ENCODE measurements around the gene ERCC1.
A peak's percentile ranks its signal among the peaks of the same experiment; 100 is the strongest.

ERCC1 gene

GRCh38 chr19:45469945-45470761, 46.4 kb upstream of the ERCC1 start:
- 63% methylated on average over 11 of the region's 33 CpGs for WGBS (ENCODE audit: insufficient coverage)
- peak in 2 of 3 donors; percentile 53 to 61 for DNase-seq

GRCh38 chr19:45469132-45469944, 45.6 kb upstream of the ERCC1 start:
- peaks cover 0 to 34% (median 33%) of the 10 kb centered on the region in 4 experiments for H3K4me1 ChIP-seq (ENCODE audit: control extremely low read depth in 1 of 4, control insufficient read depth in 4 of 4, insufficient read depth in 4 of 4, low read length in 3 of 4)
- H3K27me3 ChIP-seq (replicated peaks in 2 of 5; ENCODE audit: control insufficient read depth in 4 of 5, insufficient read depth in 5 of 5, low read length in 4 of 5), result peaks cover 0 to 53% (median 21%) of the 10 kb centered on the region in 5 experiments
- H3K9me3 ChIP-seq (ENCODE audit: control extremely low read depth in 1 of 5, control insufficient read depth in 4 of 5, insufficient read depth in 2 of 5, low read depth in 1 of 5, low read length in 4 of 5), result no peaks in the 10 kb centered on the region
- H3K4me3 ChIP-seq (ENCODE audit: control insufficient read depth in 1 of 7, extremely low read depth in 1 of 7, insufficient read depth in 4 of 7, low read depth in 2 of 7, low read length in 6 of 7), result peak overlapping the region; percentile 72 to 100 (median 97)
- H3K36me3 ChIP-seq (ENCODE audit: control insufficient read depth in 4 of 4, insufficient read depth in 4 of 4, low read length in 3 of 4), result peaks cover 0 to 45% (median 12%) of the 10 kb centered on the region in 4 experiments
- DNase-seq, result peak; percentile 81 to 89 (median 87)
- H3K27ac ChIP-seq (ENCODE audit: insufficient read depth in 1 of 2, low read depth in 1 of 2, low read length in 2 of 2, poor library complexity in 1 of 2, severe bottlenecking in 2 of 2), result peak overlapping the region; percentile 88 to 97
- CTCF ChIA-PET, result interaction anchor here (1.7 to 9.3 kb wide), 4 partner anchors 9 to 29 kb away, joined by 7 to 75 read pairs (median 47); no protein-coding TSS in a partner anchor
- POLR2A ChIA-PET, result interaction anchor here (1.0 to 4.7 kb wide), 7 partner anchors 9 to 29 kb away, joined by 3 to 54 read pairs (median 4); no protein-coding TSS in a partner anchor
- under 1% methylated on average over 53 of the region's 66 CpGs for WGBS (ENCODE audit: insufficient coverage)

More at GRCh38 chr19:45469945-45470761, 46.4 kb upstream of the ERCC1 start:
- peaks cover 0 to 34% (median 33%) of the 10 kb centered on the region in 4 experiments for H3K4me1 ChIP-seq (ENCODE audit: control extremely low read depth in 1 of 4, control insufficient read depth in 4 of 4, insufficient read depth in 4 of 4, low read length in 3 of 4)
- peak overlapping the region; percentile 88 to 97 for H3K27ac ChIP-seq (ENCODE audit: insufficient read depth in 1 of 2, low read depth in 1 of 2, low read length in 2 of 2, poor library complexity in 1 of 2, severe bottlenecking in 2 of 2)
- CTCF ChIA-PET, result interaction anchor here (1.7 to 13.7 kb wide), 5 partner anchors 8 to 34 kb away, joined by 7 to 289 read pairs (median 52); no protein-coding TSS in a partner anchor
- no peaks in the 10 kb centered on the region for H3K9me3 ChIP-seq (ENCODE audit: control extremely low read depth in 1 of 5, control insufficient read depth in 4 of 5, insufficient read depth in 2 of 5, low read depth in 1 of 5, low read length in 4 of 5)
- peaks cover 0 to 45% (median 12%) of the 10 kb centered on the region in 4 experiments for H3K36me3 ChIP-seq (ENCODE audit: control insufficient read depth in 4 of 4, insufficient read depth in 4 of 4, low read length in 3 of 4)
- POLR2A ChIA-PET, result interaction anchor here (1.0 to 4.7 kb wide), 4 partner anchors 14 to 30 kb away, joined by 4 to 54 read pairs (median 24); no protein-coding TSS in a partner anchor
- H3K4me3 ChIP-seq (ENCODE audit: control insufficient read depth in 1 of 7, extremely low read depth in 1 of 7, insufficient read depth in 4 of 7, low read depth in 2 of 7, low read length in 6 of 7), result peak overlapping the region; percentile 72 to 100 (median 97)
- peaks cover 0 to 60% (median 26%) of the 10 kb centered on the region in 5 experiments for H3K27me3 ChIP-seq (replicated peaks in 2 of 5; ENCODE audit: control insufficient read depth in 4 of 5, insufficient read depth in 5 of 5, low read length in 4 of 5)

GRCh38 chr19:45468803-45469131, 45.0 kb upstream of the ERCC1 start:
- CTCF ChIA-PET, result interaction anchor here (1.7 to 9.3 kb wide), 4 partner anchors 10 to 29 kb away, joined by 7 to 75 read pairs (median 47); no protein-coding TSS in a partner anchor
- POLR2A ChIA-PET, result interaction anchor here (1.0 to 4.7 kb wide), 8 partner anchors 10 to 208 kb away, joined by 3 to 54 read pairs (median 6); no protein-coding TSS in a partner anchor
- Histone ChIP-seq H3K27me3 (replicated peaks in 2 of 5; ENCODE audit: control insufficient read depth in 4 of 5, insufficient read depth in 5 of 5, low read length in 4 of 5) (peaks cover 0 to 50% (median 18%) of the 10 kb centered on the region in 5 experiments), H3K4me3 (ENCODE audit: control insufficient read depth in 1 of 7, extremely low read depth in 1 of 7, insufficient read depth in 4 of 7, low read depth in 2 of 7, low read length in 6 of 7) (peak overlapping the region; percentile 72 to 100 (median 97)), H3K4me1 (ENCODE audit: control extremely low read depth in 1 of 4, control insufficient read depth in 4 of 4, insufficient read depth in 4 of 4, low read length in 3 of 4) (peaks cover 0 to 34% (median 33%) of the 10 kb centered on the region in 4 experiments), H3K9me3 (ENCODE audit: control extremely low read depth in 1 of 5, control insufficient read depth in 4 of 5, insufficient read depth in 2 of 5, low read depth in 1 of 5, low read length in 4 of 5) (no peaks in the 10 kb centered on the region), H3K27ac (ENCODE audit: insufficient read depth in 1 of 2, low read depth in 1 of 2, low read length in 2 of 2, poor library complexity in 1 of 2, severe bottlenecking in 2 of 2) (peak overlapping the region; percentile 88 to 97), H3K36me3 (ENCODE audit: control insufficient read depth in 4 of 4, insufficient read depth in 4 of 4, low read length in 3 of 4) (peaks cover 0 to 45% (median 12%) of the 10 kb centered on the region in 4 experiments)
- WGBS (ENCODE audit: insufficient coverage), result 0% methylated on average over 15 of the region's 19 CpGs
- DNase-seq, result peak in 1 of 3 donors; percentile 56

GRCh38 chr19:45468159-45468651, 44.5 kb upstream of the ERCC1 start:
- POLR2A ChIA-PET, result interaction anchor here (0.5 to 4.7 kb wide), 16 partner anchors 10 to 1262 kb away, joined by 3 to 54 read pairs (median 6); no protein-coding TSS in a partner anchor
- H3K9me3 ChIP-seq (ENCODE audit: control extremely low read depth in 1 of 5, control insufficient read depth in 4 of 5, insufficient read depth in 2 of 5, low read depth in 1 of 5, low read length in 4 of 5), result no peaks in the 10 kb centered on the region

GRCh38 chr19:45467456-45468158, 43.9 kb upstream of the ERCC1 start, which contains the start of gene FOSB:
Gene FOSB (plus strand): TSS chr19:45467996. CDS start chr19:45468587, 591 bp downstream.
- CTCF ChIA-PET, result interaction anchor here (1.0 to 9.3 kb wide), 8 partner anchors 9 to 175 kb away, joined by 3 to 75 read pairs (median 14); no protein-coding TSS in a partner anchor
- Histone ChIP-seq H3K36me3 (ENCODE audit: control insufficient read depth in 4 of 4, insufficient read depth in 4 of 4, low read length in 3 of 4) (peaks cover 0 to 41% (median 9%) of the 10 kb centered on the region in 4 experiments), H3K4me1 (ENCODE audit: control extremely low read depth in 1 of 4, control insufficient read depth in 4 of 4, insufficient read depth in 4 of 4, low read length in 3 of 4) (peaks cover 0 to 33% (median 30%) of the 10 kb centered on the region in 4 experiments), H3K27me3 (replicated peaks in 2 of 5; ENCODE audit: control insufficient read depth in 4 of 5, insufficient read depth in 5 of 5, low read length in 4 of 5) (peaks cover 0 to 40% (median 14%) of the 10 kb centered on the region in 5 experiments), H3K9me3 (ENCODE audit: control extremely low read depth in 1 of 5, control insufficient read depth in 4 of 5, insufficient read depth in 2 of 5, low read depth in 1 of 5, low read length in 4 of 5) (no peaks in the 10 kb centered on the region), H3K27ac (ENCODE audit: insufficient read depth in 1 of 2, low read depth in 1 of 2, low read length in 2 of 2, poor library complexity in 1 of 2, severe bottlenecking in 2 of 2) (peak within 1 kb of the TSS; percentile 88 to 97), H3K4me3 (ENCODE audit: control insufficient read depth in 1 of 7, extremely low read depth in 1 of 7, insufficient read depth in 4 of 7, low read depth in 2 of 7, low read length in 6 of 7) (peak within 1 kb of the TSS; percentile 72 to 100 (median 97))
- DNase-seq, result peak; percentile 94 to 97 (median 96)
- POLR2A ChIA-PET, result interaction anchor here (0.5 to 4.7 kb wide), 14 partner anchors 11 to 1263 kb away, joined by 3 to 54 read pairs (median 8); no protein-coding TSS in a partner anchor
- whole genome bisulfite sequencing (ENCODE audit: insufficient coverage), result 0% methylated on average over 31 of the region's 56 CpGs

More at GRCh38 chr19:45468159-45468651, 44.5 kb upstream of the ERCC1 start:
- Histone ChIP-seq H3K27me3 (replicated peaks in 2 of 5; ENCODE audit: control insufficient read depth in 4 of 5, insufficient read depth in 5 of 5, low read length in 4 of 5) (peaks cover 0 to 45% (median 16%) of the 10 kb centered on the region in 5 experiments), H3K27ac (ENCODE audit: insufficient read depth in 1 of 2, low read depth in 1 of 2, low read length in 2 of 2, poor library complexity in 1 of 2, severe bottlenecking in 2 of 2) (peak overlapping the region; percentile 88 to 97), H3K4me1 (ENCODE audit: control extremely low read depth in 1 of 4, control insufficient read depth in 4 of 4, insufficient read depth in 4 of 4, low read length in 3 of 4) (peaks cover 0 to 34% (median 33%) of the 10 kb centered on the region in 4 experiments), H3K36me3 (ENCODE audit: control insufficient read depth in 4 of 4, insufficient read depth in 4 of 4, low read length in 3 of 4) (peaks cover 0 to 45% (median 12%) of the 10 kb centered on the region in 4 experiments), H3K4me3 (ENCODE audit: control insufficient read depth in 1 of 7, extremely low read depth in 1 of 7, insufficient read depth in 4 of 7, low read depth in 2 of 7, low read length in 6 of 7) (peak overlapping the region; percentile 72 to 100 (median 97))
- under 1% methylated on average over 29 of the region's 31 CpGs for WGBS (ENCODE audit: insufficient coverage)
- CTCF ChIA-PET, result interaction anchor here (1.0 to 9.3 kb wide), 9 partner anchors 10 to 174 kb away, joined by 3 to 75 read pairs (median 14); no protein-coding TSS in a partner anchor
- DNase-seq, result no peak

Data from common myeloid progenitor, CD34-positive (primary cell).